GM12872 (cell line): ENCODE measurements around the gene JAKMIP3.

Experiments used
- CTCF ChIP-seq: IDR thresholded peaks from 3 replicates; pipeline ENCODE4 v1.5.1; 2011; ENCODE audit warnings: low read depth, mild to moderate bottlenecking, low read length, moderate library complexity; ENCODE audit not compliant: insufficient read depth

The JAKMIP3 gene

GRCh38 chr10:132097609-132098377, 32.0 kb downstream of the JAKMIP3 start:
- no peak for TF ChIP-seq CTCF

GRCh38 chr10:132098539-132099388, 33.0 kb downstream of the JAKMIP3 start:
- no peak for TF ChIP-seq CTCF

- TF ChIP-seq CTCF: no peak
These were observed 33.8 kb downstream of the JAKMIP3 start for GRCh38 chr10:132099389-132100090.

GRCh38 chr10:132100091-132100481, 34.3 kb downstream of the JAKMIP3 start:
- no peak for TF ChIP-seq CTCF

- TF ChIP-seq CTCF: no peak
These were observed 35.0 kb downstream of the JAKMIP3 start for GRCh38 chr10:132100556-132101349.

- TF ChIP-seq CTCF: no peak
These were observed 35.8 kb downstream of the JAKMIP3 start for GRCh38 chr10:132101529-132101928.
